ENCODE measurements around the gene TMEM8B. TPM values are rescaled to one million over a fixed set of nuclear protein-coding genes. Genes with fewer than 3 reads are reported as not detected.

TMEM8B gene
- total and polyA plus RNA-seq, 9 of the 15 experiments (the other 6 are each of a cell fraction or from before 2014, with no cell fraction given): 0.01 to 2.2 (median 1.1) TPM

DNA sequence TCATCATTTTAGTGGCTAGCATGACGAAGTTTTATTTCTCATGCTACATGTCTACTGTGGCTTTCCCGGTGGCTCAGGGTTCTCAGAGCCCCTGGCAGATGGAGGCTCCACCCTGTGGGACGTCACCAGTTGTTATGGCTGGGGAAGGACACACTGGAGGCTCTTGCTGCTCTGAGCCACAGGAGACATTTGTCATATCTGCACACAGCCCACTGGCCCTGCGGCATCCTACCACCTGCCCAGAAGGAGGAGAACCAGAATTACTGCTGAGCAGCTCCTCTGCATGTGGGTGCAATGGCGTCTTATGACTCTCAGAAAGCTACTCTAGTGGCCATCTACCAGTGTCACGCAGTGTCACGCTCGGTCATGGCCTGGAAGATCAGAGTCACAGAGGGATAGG, 34.6 kb downstream of the TMEM8B start:
- FAIRE-seq: no peak

DNA sequence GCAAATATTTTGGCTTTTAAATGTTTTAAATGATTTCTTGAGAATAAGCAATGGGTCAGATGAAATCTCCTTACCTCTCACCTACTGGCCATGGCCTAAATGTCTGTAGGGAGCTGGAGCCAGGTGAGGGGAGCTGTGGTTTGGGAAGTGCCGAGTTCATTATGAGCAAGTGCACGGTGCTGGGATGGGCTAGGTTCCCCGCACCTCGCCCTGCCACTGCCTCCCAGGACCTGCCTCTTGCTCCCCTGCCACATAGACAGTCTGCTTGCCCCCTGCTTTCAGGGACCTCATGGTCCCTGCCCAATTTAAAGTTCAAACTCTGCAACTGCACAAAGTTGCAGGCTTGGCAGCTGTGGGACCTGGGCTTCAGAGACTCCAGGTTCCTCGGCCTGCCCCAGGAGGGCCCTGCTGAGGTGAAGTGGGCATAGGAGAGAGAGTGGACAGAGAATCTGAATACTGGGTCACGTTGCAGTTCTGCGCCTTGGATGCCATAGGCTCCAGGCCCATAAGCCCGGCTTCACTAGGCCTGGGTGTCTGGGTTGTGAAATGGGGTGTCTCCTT, 35.7 kb downstream of the TMEM8B start:
- Histone ChIP-seq H3K9ac (ENCODE audit: insufficient read depth in 1 of 2, low read depth in 2 of 2, low read length in 2 of 2) (no peak overlapping the region), H3K4me3 (no peak overlapping the region), H4K20me1 (replicated peaks; ENCODE audit: control insufficient read depth, insufficient read depth, low read length) (no peaks in the 10 kb centered on the region), H3K9me3 (replicated peaks; ENCODE audit: control insufficient read depth, insufficient read depth, low read depth, low read length) (no peaks in the 10 kb centered on the region), H3K9me1 (ENCODE audit: control insufficient read depth, insufficient read depth, low read length) (no peaks in the 10 kb centered on the region), H3K27me3 (ENCODE audit: control insufficient read depth in 2 of 2, insufficient read depth in 2 of 2, low read length in 2 of 2) (peaks cover 6 to 51% of the 10 kb centered on the region in 2 experiments; a peak in 4 of 5 replicates), H2AFZ (ENCODE audit: low read depth, low read length) (no peak overlapping the region), H3K4me2 (ENCODE audit: insufficient read depth, low read length) (no peak overlapping the region), H3K36me3 (ENCODE audit: control insufficient read depth, insufficient read depth, low read length) (no peaks in the 10 kb centered on the region), H3K4me1 (replicated peaks in 1 of 2; ENCODE audit: control insufficient read depth in 2 of 2, insufficient read depth in 2 of 2, low read length in 2 of 2) (peaks cover 0 to 3% of the 10 kb centered on the region in 2 experiments; a peak in 2 of 5 replicates), H3K79me2 (ENCODE audit: control insufficient read depth, insufficient read depth, low read length) (no peaks in the 10 kb centered on the region), H3K27ac (ENCODE audit: extremely low read depth, low read depth, low read length) (no peak overlapping the region)
- WGBS (ENCODE audit: insufficient coverage, low coverage, missing lambda C conversion rate): 10% methylated on average over 8 of the region's 8 CpGs
- DNase-seq (ENCODE audit: extremely low read depth in 1 of 4, low spot score in 3 of 4): no peak
- ChIA-PET POLR2A (interaction anchor here (0.6 to 1.4 kb wide), 3 partner anchors 13 to 210 kb away, joined by 3 to 4 read pairs (median 3); no protein-coding TSS in a partner anchor), CTCF (ENCODE audit: low intra/inter-chr PET ratio) (no interaction called here)
- TF ChIP-seq, protein P1, sequence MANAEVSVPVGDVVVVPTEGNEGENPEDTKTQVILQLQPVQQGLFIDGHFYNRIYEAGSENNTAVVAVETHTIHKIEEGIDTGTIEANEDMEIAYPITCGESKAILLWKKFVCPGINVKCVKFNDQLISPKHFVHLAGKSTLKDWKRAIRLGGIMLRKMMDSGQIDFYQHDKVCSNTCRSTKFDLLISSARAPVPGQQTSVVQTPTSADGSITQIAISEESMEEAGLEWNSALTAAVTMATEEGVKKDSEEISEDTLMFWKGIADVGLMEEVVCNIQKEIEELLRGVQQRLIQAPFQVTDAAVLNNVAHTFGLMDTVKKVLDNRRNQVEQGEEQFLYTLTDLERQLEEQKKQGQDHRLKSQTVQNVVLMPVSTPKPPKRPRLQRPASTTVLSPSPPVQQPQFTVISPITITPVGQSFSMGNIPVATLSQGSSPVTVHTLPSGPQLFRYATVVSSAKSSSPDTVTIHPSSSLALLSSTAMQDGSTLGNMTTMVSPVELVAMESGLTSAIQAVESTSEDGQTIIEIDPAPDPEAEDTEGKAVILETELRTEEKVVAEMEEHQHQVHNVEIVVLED (CRISPR knock-in tag; IDR thresholded peaks at IDR 0.05): no peak
- TF ChIP-seq MCM5 (IDR thresholded peaks at IDR 0.05; ENCODE audit: low read depth) (no peak), SREBF2 (CRISPR knock-in tag; IDR thresholded peaks at IDR 0.05) (no peak), HDAC2 (IDR thresholded peaks at IDR 0.05) (no peak), GTF2F1 (IDR thresholded peaks at IDR 0.05; ENCODE audit: low read depth, low read length) (no peak), RHOXF2B (CRISPR knock-in tag; conservative IDR thresholded peaks at IDR 0.05) (no peak)
- TF ChIP-seq, protein P2, sequence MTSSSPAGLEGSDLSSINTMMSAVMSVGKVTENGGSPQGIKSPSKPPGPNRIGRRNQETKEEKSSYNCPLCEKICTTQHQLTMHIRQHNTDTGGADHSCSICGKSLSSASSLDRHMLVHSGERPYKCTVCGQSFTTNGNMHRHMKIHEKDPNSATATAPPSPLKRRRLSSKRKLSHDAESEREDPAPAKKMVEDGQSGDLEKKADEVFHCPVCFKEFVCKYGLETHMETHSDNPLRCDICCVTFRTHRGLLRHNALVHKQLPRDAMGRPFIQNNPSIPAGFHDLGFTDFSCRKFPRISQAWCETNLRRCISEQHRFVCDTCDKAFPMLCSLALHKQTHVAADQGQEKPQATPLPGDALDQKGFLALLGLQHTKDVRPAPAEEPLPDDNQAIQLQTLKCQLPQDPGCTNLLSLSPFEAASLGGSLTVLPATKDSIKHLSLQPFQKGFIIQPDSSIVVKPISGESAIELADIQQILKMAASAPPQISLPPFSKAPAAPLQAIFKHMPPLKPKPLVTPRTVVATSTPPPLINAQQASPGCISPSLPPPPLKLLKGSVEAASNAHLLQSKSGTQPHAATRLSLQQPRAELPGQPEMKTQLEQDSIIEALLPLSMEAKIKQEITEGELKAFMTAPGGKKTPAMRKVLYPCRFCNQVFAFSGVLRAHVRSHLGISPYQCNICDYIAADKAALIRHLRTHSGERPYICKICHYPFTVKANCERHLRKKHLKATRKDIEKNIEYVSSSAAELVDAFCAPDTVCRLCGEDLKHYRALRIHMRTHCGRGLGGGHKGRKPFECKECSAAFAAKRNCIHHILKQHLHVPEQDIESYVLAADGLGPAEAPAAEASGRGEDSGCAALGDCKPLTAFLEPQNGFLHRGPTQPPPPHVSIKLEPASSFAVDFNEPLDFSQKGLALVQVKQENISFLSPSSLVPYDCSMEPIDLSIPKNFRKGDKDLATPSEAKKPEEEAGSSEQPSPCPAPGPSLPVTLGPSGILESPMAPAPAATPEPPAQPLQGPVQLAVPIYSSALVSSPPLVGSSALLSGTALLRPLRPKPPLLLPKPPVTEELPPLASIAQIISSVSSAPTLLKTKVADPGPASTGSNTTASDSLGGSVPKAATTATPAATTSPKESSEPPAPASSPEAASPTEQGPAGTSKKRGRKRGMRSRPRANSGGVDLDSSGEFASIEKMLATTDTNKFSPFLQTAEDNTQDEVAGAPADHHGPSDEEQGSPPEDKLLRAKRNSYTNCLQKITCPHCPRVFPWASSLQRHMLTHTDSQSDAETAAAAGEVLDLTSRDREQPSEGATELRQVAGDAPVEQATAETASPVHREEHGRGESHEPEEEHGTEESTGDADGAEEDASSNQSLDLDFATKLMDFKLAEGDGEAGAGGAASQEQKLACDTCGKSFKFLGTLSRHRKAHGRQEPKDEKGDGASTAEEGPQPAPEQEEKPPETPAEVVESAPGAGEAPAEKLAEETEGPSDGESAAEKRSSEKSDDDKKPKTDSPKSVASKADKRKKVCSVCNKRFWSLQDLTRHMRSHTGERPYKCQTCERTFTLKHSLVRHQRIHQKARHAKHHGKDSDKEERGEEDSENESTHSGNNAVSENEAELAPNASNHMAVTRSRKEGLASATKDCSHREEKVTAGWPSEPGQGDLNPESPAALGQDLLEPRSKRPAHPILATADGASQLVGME (CRISPR knock-in tag; IDR thresholded peaks at IDR 0.05): no peak
- intact Hi-C loops (cut with micrococcal nuclease) (no loop called here), in situ Hi-C loops (cut with MboI) (no loop called here)
- no peak for FAIRE-seq
- BruUV-seq (replicated peaks): no TSS peak
- no peak for ATAC-seq

More for the DNA sequence above, 34.6 kb downstream of the TMEM8B start:
- in situ Hi-C loops (cut with MboI): no loop called here
- H4K20me1 ChIP-seq (replicated peaks; ENCODE audit: control insufficient read depth, insufficient read depth, low read length): no peaks in the 10 kb centered on the region
- intact Hi-C loops (cut with micrococcal nuclease): no loop called here
- H3K27ac ChIP-seq (ENCODE audit: extremely low read depth, low read depth, low read length): no peak overlapping the region
- H3K36me3 ChIP-seq (ENCODE audit: control insufficient read depth, insufficient read depth, low read length): no peaks in the 10 kb centered on the region
- no peak overlapping the region for H3K9ac ChIP-seq (ENCODE audit: insufficient read depth in 1 of 2, low read depth in 2 of 2, low read length in 2 of 2)
- no peak overlapping the region for H3K4me3 ChIP-seq
- H3K4me2 ChIP-seq (ENCODE audit: insufficient read depth, low read length): no peak overlapping the region
- WGBS (ENCODE audit: insufficient coverage, low coverage, missing lambda C conversion rate): 1% methylated on average over 7 of the region's 8 CpGs
- H2AFZ ChIP-seq (ENCODE audit: low read depth, low read length): no peak overlapping the region
- H3K4me1 ChIP-seq (replicated peaks in 1 of 2; ENCODE audit: control insufficient read depth in 2 of 2, insufficient read depth in 2 of 2, low read length in 2 of 2): no peaks in the 10 kb centered on the region
- CTCF ChIA-PET (ENCODE audit: low intra/inter-chr PET ratio): no interaction called here
- 0 out of 3 replicates have a peak, but pooled peaks have one; percentile 23 for ATAC-seq
- H3K79me2 ChIP-seq (ENCODE audit: control insufficient read depth, insufficient read depth, low read length): no peaks in the 10 kb centered on the region
- H3K9me3 ChIP-seq (replicated peaks; ENCODE audit: control insufficient read depth, insufficient read depth, low read depth, low read length): no peaks in the 10 kb centered on the region
- POLR2A ChIA-PET: no interaction called here
- TF ChIP-seq RFX5 (IDR thresholded peaks at IDR 0.05; ENCODE audit: low read depth, low read length) (peak; percentile 59; the same call in 1 of the 2 replicates), ZNF239 (CRISPR knock-in tag; IDR thresholded peaks at IDR 0.05) (no peak)
- H3K9me1 ChIP-seq (ENCODE audit: control insufficient read depth, insufficient read depth, low read length): no peaks in the 10 kb centered on the region
- no TSS peak for BruUV-seq (replicated peaks)
- DNase-seq (ENCODE audit: extremely low read depth in 1 of 4, low spot score in 3 of 4): no peak
- H3K27me3 ChIP-seq (ENCODE audit: control insufficient read depth in 2 of 2, insufficient read depth in 2 of 2, low read length in 2 of 2): peaks cover 8 to 58% of the 10 kb centered on the region in 2 experiments; a peak in 4 of 5 replicates
